Right atrium auricular region (tissue), 2 donors: Measurements from ENCODE around the gene C6orf62. TPM values are rescaled to one million over a fixed set of nuclear protein-coding genes. Genes with fewer than 3 reads are reported as not detected.

ENCODE experiments used
- DNase-seq: peaks from one replicate; pipeline ENCODE4 v3.0.0-alpha.2; 2019; ENCODE audit warnings: low spot score
- H3K27ac ChIP-seq, 2 donors: fragments of 200-600 bp; sonication (generic); 1 replicate in 1 of 2; 2 replicates in 1 of 2; pipeline ENCODE4 v1.5.1; 2016 to 2019
- H3K27me3 ChIP-seq, 2 donors: fragments of 200-600 bp; sonication (generic); one replicate each; pipeline versions ENCODE4 v1.5.1 to v1.6.0; 2017 to 2019
- H3K36me3 ChIP-seq: fragments of 200-600 bp; sonication (generic); one replicate; pipeline ENCODE4 v1.5.1; 2016
- H3K4me1 ChIP-seq, 2 donors: fragments of 200-600 bp; sonication (generic); one replicate each; pipeline versions ENCODE4 v1.5.1 to v1.6.0; 2017 to 2019
- H3K4me3 ChIP-seq, 2 donors: fragments of 200-600 bp; sonication (generic); 1 replicate in 1 of 2; 2 replicates in 1 of 2; pipeline ENCODE4 v1.5.1; 2017 to 2019; ENCODE audit warnings: mild to moderate bottlenecking in 1 of 2, moderate library complexity in 1 of 2
- H3K9me3 ChIP-seq, 2 donors: fragments of 200-600 bp; sonication (generic); one replicate each; pipeline ENCODE4 v1.5.1; 2019
- total RNA-seq, 2 donors: library from RNA; depleted of rRNA; stranded (reverse); fragments of >200 nt; gene quantifications; one replicate each; pipeline ENCODE4 v1.1.0, GENCODE V29; 2016
- TF ChIP-seq, protein P1 (sequence below), 2 donors: fragments of 200-600 bp; sonication (generic); IDR thresholded peaks; one replicate each; pipeline ENCODE4 v1.5.1; 2019; ENCODE audit warnings: antibody characterized with exemption in 2 of 2

The C6orf62 gene
- total RNA-seq, 2 donors from 2014 or later: 24.0 to 47.4 TPM

DNA sequence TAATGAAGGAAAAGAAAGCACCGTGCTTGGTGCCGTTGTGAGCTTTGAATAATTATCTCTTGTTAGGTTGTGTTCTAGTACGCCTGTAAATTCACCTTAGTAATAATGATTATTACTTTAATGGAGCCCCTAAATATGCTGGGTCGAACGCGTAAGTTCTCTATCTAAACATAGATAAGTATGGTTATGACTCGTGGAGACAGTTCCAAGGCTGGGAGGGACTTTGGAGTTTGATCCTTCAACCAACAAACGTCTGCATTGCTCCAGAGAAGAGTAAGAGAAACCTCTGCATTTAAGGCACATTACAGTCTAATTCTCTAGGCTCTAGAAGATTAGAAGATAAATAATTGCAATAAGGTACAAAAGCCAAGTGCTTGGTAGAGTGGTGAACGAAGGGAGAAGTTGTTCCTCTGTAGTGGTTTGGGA lies 51.6 kb downstream of the C6orf62 start:
- no peaks in the 10 kb centered on the region for H3K27me3 ChIP-seq
- TF ChIP-seq, protein P1, sequence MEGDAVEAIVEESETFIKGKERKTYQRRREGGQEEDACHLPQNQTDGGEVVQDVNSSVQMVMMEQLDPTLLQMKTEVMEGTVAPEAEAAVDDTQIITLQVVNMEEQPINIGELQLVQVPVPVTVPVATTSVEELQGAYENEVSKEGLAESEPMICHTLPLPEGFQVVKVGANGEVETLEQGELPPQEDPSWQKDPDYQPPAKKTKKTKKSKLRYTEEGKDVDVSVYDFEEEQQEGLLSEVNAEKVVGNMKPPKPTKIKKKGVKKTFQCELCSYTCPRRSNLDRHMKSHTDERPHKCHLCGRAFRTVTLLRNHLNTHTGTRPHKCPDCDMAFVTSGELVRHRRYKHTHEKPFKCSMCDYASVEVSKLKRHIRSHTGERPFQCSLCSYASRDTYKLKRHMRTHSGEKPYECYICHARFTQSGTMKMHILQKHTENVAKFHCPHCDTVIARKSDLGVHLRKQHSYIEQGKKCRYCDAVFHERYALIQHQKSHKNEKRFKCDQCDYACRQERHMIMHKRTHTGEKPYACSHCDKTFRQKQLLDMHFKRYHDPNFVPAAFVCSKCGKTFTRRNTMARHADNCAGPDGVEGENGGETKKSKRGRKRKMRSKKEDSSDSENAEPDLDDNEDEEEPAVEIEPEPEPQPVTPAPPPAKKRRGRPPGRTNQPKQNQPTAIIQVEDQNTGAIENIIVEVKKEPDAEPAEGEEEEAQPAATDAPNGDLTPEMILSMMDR (IDR thresholded peaks at IDR 0.05): no peak
- DNase-seq: no peak
- peak overlapping the region; percentile 68 to 79 for H3K4me3 ChIP-seq
- H3K4me1 ChIP-seq: peaks cover 0 to 34% of the 10 kb centered on the region in 2 donors
- H3K27ac ChIP-seq: peak overlapping the region; percentile 91 to 93
- H3K36me3 ChIP-seq: peaks cover 12% of the 10 kb centered on the region
- H3K9me3 ChIP-seq: no peaks in the 10 kb centered on the region

DNA sequence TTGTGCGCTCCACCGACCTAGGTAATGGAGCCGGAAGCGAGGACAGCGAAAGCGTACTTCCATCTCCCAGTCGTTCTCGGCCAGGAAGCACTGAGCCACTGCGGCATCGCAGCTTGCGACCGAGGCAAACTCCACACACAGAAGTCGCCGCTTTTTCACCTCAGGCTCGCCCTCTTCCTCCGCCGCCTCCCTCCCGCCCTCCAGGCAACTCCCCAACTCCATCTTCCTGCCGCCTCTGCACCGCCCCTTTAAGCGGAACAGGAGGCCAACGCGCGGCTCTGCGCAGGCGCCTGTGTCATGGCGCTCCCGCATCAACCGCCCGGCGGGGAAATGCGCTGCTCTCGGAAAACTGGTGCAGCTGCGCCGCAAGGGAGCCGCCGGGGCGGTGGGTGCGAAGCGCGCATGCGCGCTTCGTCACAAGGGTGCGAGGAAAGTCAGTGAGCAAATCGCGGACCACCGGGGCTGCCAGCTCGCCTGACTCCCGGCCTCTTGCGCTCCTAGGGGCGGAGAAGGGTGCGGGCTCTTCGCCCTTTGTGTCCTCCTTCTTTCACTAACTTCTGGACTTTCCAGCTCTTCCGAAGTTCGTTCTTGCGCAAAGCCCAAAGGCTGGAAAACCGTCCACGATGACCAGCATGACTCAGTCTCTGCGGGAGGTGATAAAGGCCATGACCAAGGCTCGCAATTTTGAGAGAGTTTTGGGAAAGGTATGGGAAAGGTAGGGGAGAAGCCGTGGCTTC lies 52.1 kb downstream of the C6orf62 start, which contains the start of the genes ACOT13 and TDP2:
TSS of gene ACOT13 (plus strand) at position 437 of the 737 bp plus-strand sequence. CDS start at position 624, 187 bp downstream.
TSS of gene TDP2 (minus strand) at position 259 of the 737 bp plus-strand sequence. CDS start at position 222, 37 bp downstream.
- H3K27ac ChIP-seq: peak within 1 kb of the TSS; percentile 91 to 93
- peaks cover 0 to 34% of the 10 kb centered on the region in 2 donors for H3K4me1 ChIP-seq
- TF ChIP-seq, protein P1 (IDR thresholded peaks at IDR 0.05): peak in 1 of 2 donors; percentile 61
- peak within 1 kb of the TSS; percentile 68 to 79 for H3K4me3 ChIP-seq
- no peaks in the 10 kb centered on the region for H3K27me3 ChIP-seq
- H3K36me3 ChIP-seq: peaks cover 16% of the 10 kb centered on the region
- DNase-seq: peak; percentile 94
- no peaks in the 10 kb centered on the region for H3K9me3 ChIP-seq

DNA sequence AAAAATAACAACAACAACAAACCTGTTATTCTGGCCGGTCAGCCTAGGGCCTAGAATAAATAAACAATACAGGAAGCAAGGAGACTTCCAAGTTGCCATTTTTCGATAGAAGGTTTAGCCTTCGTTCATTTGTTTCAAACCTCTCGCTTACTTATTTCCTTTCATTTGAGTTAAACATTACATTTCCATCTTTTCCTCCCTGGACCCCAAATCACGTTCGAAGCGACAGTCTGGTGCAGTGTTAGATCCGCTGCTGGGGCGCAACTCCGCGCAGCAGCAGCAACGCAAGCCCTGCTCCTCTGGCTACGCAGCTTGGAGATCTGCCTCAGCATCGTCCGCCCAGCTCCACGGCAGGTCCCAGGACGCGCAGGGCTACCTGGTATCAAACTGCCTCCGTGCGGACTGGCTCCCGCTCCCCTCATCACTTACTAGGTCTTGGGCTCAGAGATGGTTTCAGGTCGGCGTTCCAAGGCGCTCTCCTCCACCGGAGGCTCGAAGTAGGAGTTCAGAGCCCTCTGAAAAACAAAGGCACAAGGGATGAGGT lies 52.8 kb downstream of the C6orf62 start:
- Histone ChIP-seq H3K9me3 (no peaks in the 10 kb centered on the region), H3K4me3 (peak overlapping the region; percentile 68 to 79), H3K27me3 (no peaks in the 10 kb centered on the region), H3K4me1 (peaks cover 0 to 34% of the 10 kb centered on the region in 2 donors), H3K27ac (peak overlapping the region; percentile 91 to 93), H3K36me3 (peaks cover 16% of the 10 kb centered on the region)
- TF ChIP-seq, protein P1 (IDR thresholded peaks at IDR 0.05): no peak
- no peak for DNase-seq

DNA sequence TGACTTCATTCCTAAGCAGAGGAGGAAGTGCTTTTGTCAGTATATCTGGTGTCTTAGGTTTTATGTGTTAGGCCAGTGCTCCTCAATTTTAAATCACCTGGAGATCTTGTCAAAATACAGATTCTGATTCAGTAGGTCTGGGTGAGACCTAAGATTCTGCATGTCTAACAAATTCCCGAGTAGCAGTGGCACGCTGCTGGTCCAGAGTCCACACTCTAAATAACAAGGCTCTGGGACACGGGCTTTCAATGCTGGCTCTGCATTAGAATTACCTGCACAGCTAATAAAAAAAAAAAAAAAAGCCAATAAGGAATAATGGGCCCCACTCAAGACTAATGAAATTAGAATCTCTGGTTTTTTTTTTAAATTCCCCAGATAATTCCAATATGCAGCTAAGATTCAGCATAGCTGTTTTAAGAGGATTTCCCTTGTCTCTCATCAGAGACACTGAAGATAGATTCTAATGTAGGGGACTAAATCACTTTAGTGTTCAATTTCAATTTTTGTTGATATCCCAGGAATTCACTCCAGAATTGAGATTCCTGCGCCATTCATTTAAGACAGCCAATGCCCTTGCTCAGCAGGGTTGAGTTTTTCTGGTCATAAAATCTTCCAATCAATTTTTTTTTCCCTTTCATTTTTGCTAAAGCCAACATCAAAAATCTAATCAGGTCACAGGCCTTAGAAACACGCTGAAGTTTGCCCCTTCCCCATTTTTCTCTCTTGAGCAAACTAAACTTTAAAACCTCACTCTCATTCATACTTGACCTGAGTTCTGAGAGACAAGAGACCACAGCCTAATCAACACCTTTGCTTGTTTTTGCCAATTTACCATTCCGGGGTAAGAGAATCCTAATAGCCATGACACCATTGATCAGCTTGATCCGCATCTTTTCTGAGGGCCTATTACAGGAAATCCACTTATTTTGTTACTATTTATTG lies 54.6 kb downstream of the C6orf62 start:
- Histone ChIP-seq H3K27ac (no peak overlapping the region), H3K9me3 (no peaks in the 10 kb centered on the region), H3K27me3 (no peaks in the 10 kb centered on the region), H3K36me3 (peaks cover 16% of the 10 kb centered on the region), H3K4me1 (peaks cover 0 to 34% of the 10 kb centered on the region in 2 donors), H3K4me3 (no peak overlapping the region)
- TF ChIP-seq, protein P1 (IDR thresholded peaks at IDR 0.05): no peak
- no peak for DNase-seq

DNA sequence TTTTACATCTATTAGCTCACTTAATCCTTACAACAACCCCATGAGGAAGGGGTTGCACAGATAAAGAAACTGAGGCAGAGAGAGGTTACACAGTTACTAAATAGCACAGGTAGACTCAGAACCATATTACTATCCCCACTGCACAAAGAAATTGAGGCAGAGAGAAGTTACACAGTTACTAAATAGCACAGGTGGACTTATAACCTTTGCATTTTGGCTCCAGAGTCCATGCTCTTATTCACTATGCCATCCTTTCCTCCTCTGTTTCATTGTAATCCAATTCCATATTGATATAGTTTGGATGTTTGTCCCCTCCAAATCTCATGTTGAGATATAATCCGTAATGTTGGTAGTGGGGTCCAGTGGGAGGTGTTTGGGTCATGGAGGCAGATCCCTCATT lies 55.8 kb downstream of the C6orf62 start:
- Histone ChIP-seq H3K36me3 (peaks cover 16% of the 10 kb centered on the region), H3K4me1 (peaks cover 0 to 27% of the 10 kb centered on the region in 2 donors)

More for the DNA sequence above, 55.8 kb downstream of the C6orf62 start:
- no peaks in the 10 kb centered on the region for H3K9me3 ChIP-seq
- H3K4me3 ChIP-seq: no peak overlapping the region
- TF ChIP-seq, protein P1 (IDR thresholded peaks at IDR 0.05): no peak
- no peak for DNase-seq
- no peak overlapping the region for H3K27ac ChIP-seq
- H3K27me3 ChIP-seq: no peaks in the 10 kb centered on the region
